K562 (cell line): Measurements from ENCODE around the gene HSD17B2. TPM values are rescaled to one million over a fixed set of nuclear protein-coding genes. Genes with fewer than 3 reads are reported as not detected.

Source experiments
- ATAC-seq: fragments of 200-7000 bp; cut with Tn5 transposase; 3 replicates; pipeline ENCODE4 v1.9.1; 2020; ENCODE audit warnings: moderate library complexity
- BruUV-seq: library from RNA; stranded (reverse); fragments of 400-500 nt; replicated peaks from 2 replicates; lab custom pipeline; 2021; lab: Mats Ljungman, UMichigan
- CTCF ChIA-PET: fragments of 300-600 bp; formaldehyde crosslinking; extraction: SDS; loops from one replicate; lab custom pipeline; 2021; ENCODE audit warnings: low intra/inter-chr PET ratio; lab: Yijun Ruan, JAX
- POLR2A ChIA-PET: fragments of 300-600, 350-650 bp; sonication (Branson Sonifier 250); formaldehyde crosslinking; extraction: SDS; loops from one replicate; lab custom pipeline; 2021; ENCODE audit warnings: antibody characterized with exemption, inconsistent platforms; lab: Yijun Ruan, JAX
- DNase-seq, 4 experiments: peaks; one replicate each; pipeline versions ENCODE4 v3.0.0 to v3.0.0-alpha.2; 2011 to 2018; ENCODE audit warnings: low spot score in 3 of 4, mixed read lengths in 3 of 4; ENCODE audit errors: extremely low read depth in 1 of 4
- FAIRE-seq: peaks from 2 replicates; lab custom pipeline; 2011; peaks lifted over from hg19 to GRCh38; lab: Jason Lieb, UNC
- H2AFZ ChIP-seq: 2 replicates; pipeline ENCODE4 v1.6.0; 2011; ENCODE audit warnings: low read depth, low read length, control low read depth, inconsistent platforms
- H3K27ac ChIP-seq: fragments of 200-600 bp; 3 replicates; pipeline ENCODE4 v1.8.0; 2011; ENCODE audit warnings: low read depth, mild to moderate bottlenecking, control low read depth, inconsistent platforms, low read length, moderate library complexity, mixed read lengths; ENCODE audit errors: extremely low read depth
- H3K27me3 ChIP-seq, 2 experiments: fragments of 300-600 bp in 1 of 2; 2 replicates in 1 of 2; 3 replicates in 1 of 2; pipeline versions ENCODE4 v1.6.0 to v1.8.0; 2011; ENCODE audit warnings: inconsistent platforms in 2 of 2, low read length in 2 of 2, mild to moderate bottlenecking in 1 of 2, mixed read lengths in 1 of 2, moderate library complexity in 1 of 2; ENCODE audit not compliant: control insufficient read depth in 2 of 2, insufficient read depth in 2 of 2
- H3K36me3 ChIP-seq: fragments of 300-600 bp; 3 replicates; pipeline ENCODE4 v1.8.0; 2011; ENCODE audit warnings: mild to moderate bottlenecking, low read length, inconsistent platforms; ENCODE audit not compliant: control insufficient read depth, insufficient read depth
- H3K4me1 ChIP-seq, 2 experiments: fragments of 200-600 bp in 1 of 2; replicated peaks in 1 of 2; 2 replicates in 1 of 2; 3 replicates in 1 of 2; pipeline versions ENCODE4 v1.5.1 to v1.8.0; 2011; ENCODE audit warnings: inconsistent platforms in 2 of 2, low read length in 2 of 2, mild to moderate bottlenecking in 1 of 2, mixed read lengths in 1 of 2, moderate library complexity in 1 of 2; ENCODE audit not compliant: control insufficient read depth in 2 of 2, insufficient read depth in 2 of 2
- H3K4me2 ChIP-seq: 2 replicates; pipeline ENCODE4 v1.6.1; 2011; ENCODE audit warnings: low read length, control low read depth, inconsistent platforms, mixed read lengths; ENCODE audit not compliant: insufficient read depth
- H3K4me3 ChIP-seq: fragments of 200-600 bp; sonication (generic), shearing (Covaris generic); 2 replicates; pipeline ENCODE4 v1.5.1; 2016; ENCODE audit warnings: control low read depth, inconsistent platforms
- H3K79me2 ChIP-seq: fragments of 200-600 bp; 3 replicates; pipeline ENCODE4 v1.8.0; 2011; ENCODE audit warnings: low read length, inconsistent platforms; ENCODE audit not compliant: control insufficient read depth, insufficient read depth
- H3K9ac ChIP-seq, 2 experiments: 2 replicates each; pipeline versions ENCODE4 v1.6.0 to v1.6.1; 2011; ENCODE audit warnings: low read depth in 2 of 2, low read length in 2 of 2, control low read depth in 1 of 2, inconsistent platforms in 1 of 2, mild to moderate bottlenecking in 1 of 2, mixed read lengths in 1 of 2; ENCODE audit not compliant: insufficient read depth in 1 of 2
- H3K9me1 ChIP-seq: one replicate; pipeline ENCODE4 v1.6.0; 2011; ENCODE audit warnings: inconsistent platforms, mild to moderate bottlenecking, low read length, moderate library complexity; ENCODE audit not compliant: control insufficient read depth, insufficient read depth
- H3K9me3 ChIP-seq: replicated peaks from 2 replicates; pipeline ENCODE4 v1.5.1; 2011; ENCODE audit warnings: low read depth, low read length, inconsistent platforms; ENCODE audit not compliant: control insufficient read depth, insufficient read depth
- H4K20me1 ChIP-seq: replicated peaks from 2 replicates; pipeline ENCODE4 v1.6.1; 2011; ENCODE audit warnings: low read length, inconsistent platforms, mixed read lengths; ENCODE audit not compliant: control insufficient read depth, insufficient read depth
- ARID1B ChIP-seq: fragments of 450-650 bp; IDR thresholded peaks from 2 replicates; pipeline ENCODE4 v1.6.1; 2016; ENCODE audit warnings: antibody characterized with exemption, mild to moderate bottlenecking, inconsistent platforms
- CEBPZ ChIP-seq: fragments of 150-350 bp; IDR thresholded peaks from 2 replicates; pipeline ENCODE4 v1.6.1; 2014; ENCODE audit warnings: low read depth, mild to moderate bottlenecking, low read length, borderline replicate concordance
- MBD1 ChIP-seq: fragments of 250-450 bp; sonication (Bioruptor Pico); IDR thresholded peaks from 2 replicates; pipeline ENCODE4 v1.8.0; 2022; ENCODE audit warnings: inconsistent platforms
- SIN3A ChIP-seq, 2 experiments: fragments of 150-350 bp in 1 of 2; IDR thresholded peaks; 2 replicates each; pipeline ENCODE4 v1.6.1; 2011 to 2016; ENCODE audit warnings: borderline replicate concordance in 2 of 2, low read depth in 2 of 2, low read length in 2 of 2, mild to moderate bottlenecking in 2 of 2, moderate library complexity in 2 of 2; ENCODE audit not compliant: control insufficient read depth in 1 of 2
- ZNF75A ChIP-seq: fragments of 450-650 bp; formaldehyde crosslinking; IDR thresholded peaks from 2 replicates; pipeline ENCODE4 v1.4.0; 2020; ENCODE audit warnings: mild to moderate bottlenecking
- ZNF830 ChIP-seq: fragments of 250-450 bp; sonication (Bioruptor Pico); IDR thresholded peaks from 2 replicates; pipeline ENCODE4 v1.5.0; 2021; ENCODE audit warnings: mild to moderate bottlenecking
- WGBS: fragments of 100-300 bp; shearing (Covaris generic); methylation state at CpG from one replicate; pipeline ENCODE4 v1.1.6; 2016; ENCODE audit warnings: low coverage, mixed read lengths; ENCODE audit not compliant: insufficient coverage; ENCODE audit errors: missing lambda C conversion rate; 5-methylcytosine and 5-hydroxymethylcytosine counted together
- in situ Hi-C: fragments of 300-500 bp; cut with MboI; formaldehyde crosslinking; loops from 4 replicates; pipeline ENCODE4 v1.15.0; 2018; ENCODE audit warnings: inconsistent platforms, mixed read lengths
- intact Hi-C: fragments of 100-400 bp; cut with micrococcal nuclease; formaldehyde crosslinking; loops from 2 replicates; pipeline ENCODE4 v1.14.2; 2022
- polyA plus RNA-seq, 8 experiments: library from polyadenylated mRNA; depleted of rRNA in 4 of 8; stranded (reverse) in 5 of 8; unstranded in 3 of 8; fragments of >200 nt; fragmentation: Nextera tagmentation in 2 of 8; fragmentation: Illumina TruSeq in 1 of 8; extraction: Ambion mirVana in 2 of 8; extraction: Trizol in 1 of 8; gene quantifications; 2 replicates each; pipeline versions ENCODE4 v1.2.1 to v1.2.3, GENCODE V29; 2011 to 2014; ENCODE audit warnings: inconsistent platforms in 1 of 8, missing spikeins in 1 of 8
- total RNA-seq, 7 experiments: library from RNA; depleted of rRNA in 6 of 7; stranded (reverse); fragments of >200 nt in 6 of 7; fragmentation: Illumina TruSeq in 2 of 7; extraction: Trizol in 2 of 7; gene quantifications; 2 replicates each; pipeline versions ENCODE4 v1.2.1 to v1.2.3, GENCODE V29; 2011 to 2021; ENCODE audit warnings: low replicate concordance in 1 of 7

HSD17B2 gene
- total and polyA plus RNA-seq, 9 of the 15 experiments (the other 6 are each of a cell fraction or from before 2014, with no cell fraction given): not detected

GRCh38 chr16:82049484-82049883 is 14.4 kb downstream of the HSD17B2 start:
- ChIA-PET CTCF (no interaction called here), POLR2A (interaction anchor here (1.2 kb wide), 1 partner anchor 9 kb away, joined by 3 read pairs; no protein-coding TSS in a partner anchor)
- DNase-seq (no peak), FAIRE-seq (no peak), ATAC-seq (no peak)
- no peak overlapping the region for H2AFZ ChIP-seq
- TF ChIP-seq ZNF75A (CRISPR knock-in tag) (no peak), ARID1B (no peak), CEBPZ (no peak), ZNF830 (CRISPR knock-in tag) (no peak), SIN3A (IDR thresholded peaks at IDR 0.05; ENCODE audit: borderline replicate concordance in 2 of 2, control insufficient read depth in 1 of 2, low read depth in 2 of 2, low read length in 2 of 2) (no peak), MBD1 (no peak)
- no peak overlapping the region for H3K27ac ChIP-seq
- peaks cover 0 to 8% of the 10 kb centered on the region in 2 experiments; a peak in 1 of 5 replicates for H3K27me3 ChIP-seq
- no peak overlapping the region for H3K4me3 ChIP-seq
- no peaks in the 10 kb centered on the region for H3K9me3 ChIP-seq
- no peaks in the 10 kb centered on the region for H3K79me2 ChIP-seq
- H3K4me2 ChIP-seq: no peak overlapping the region
- H4K20me1 ChIP-seq: no peaks in the 10 kb centered on the region
- H3K4me1 ChIP-seq: no peaks in the 10 kb centered on the region
- 0% methylated on average over 1 of the region's 1 CpG for WGBS
- no TSS peak for BruUV-seq
- intact Hi-C loops (no loop called here), in situ Hi-C loops (no loop called here)
- no peaks in the 10 kb centered on the region for H3K36me3 ChIP-seq
- no peak overlapping the region for H3K9ac ChIP-seq
- H3K9me1 ChIP-seq: no peaks in the 10 kb centered on the region
